Gastroesophageal sphincter (tissue), 4 donors: ENCODE data around the gene MAPK1. TPM values are rescaled to one million over a fixed set of nuclear protein-coding genes. Genes with fewer than 3 reads are reported as not detected.
"Not testable (repeated sequence)": the region's sequence is repeated elsewhere in the genome, so short reads cannot be mapped to it uniquely, and the experiment has no call there.

Source experiments
- ATAC-seq: fragments of 150-250 bp; one replicate; pipeline ENCODE4 v1.9.1; 2016; ENCODE audit warnings: mild to moderate bottlenecking, moderate library complexity
- H3K27ac ChIP-seq, 4 donors: fragments of 200-600 bp; sonication (generic) in 3 of 4; 1 replicate in 3 of 4; 2 replicates in 1 of 4; pipeline ENCODE4 v1.5.1; 2016 to 2019
- H3K27me3 ChIP-seq: fragments of 200-600 bp; sonication (generic); one replicate; pipeline ENCODE4 v1.5.1; 2019
- H3K36me3 ChIP-seq, 2 donors: fragments of 200-600 bp; sonication (generic); one replicate each; pipeline ENCODE4 v1.5.1; 2019; ENCODE audit warnings: control low read depth in 1 of 2
- H3K4me1 ChIP-seq, 3 donors: fragments of 200-600 bp; sonication (generic); 1 replicate in 2 of 3; 2 replicates in 1 of 3; pipeline ENCODE4 v1.5.1; 2016 to 2019; ENCODE audit warnings: control low read depth in 2 of 3
- H3K4me3 ChIP-seq, 2 donors: fragments of 200-600 bp; sonication (generic); one replicate each; pipeline ENCODE4 v1.5.1; 2019; ENCODE audit warnings: mild to moderate bottlenecking in 1 of 2, moderate library complexity in 1 of 2
- H3K9me3 ChIP-seq, 3 donors: fragments of 200-600 bp; sonication (generic); one replicate each; pipeline ENCODE4 v1.5.1; 2017 to 2019; ENCODE audit warnings: control low read depth in 2 of 3
- CTCF ChIP-seq, 4 experiments: fragments of 200-600 bp in 2 of 4; fragments of 450-650 bp in 2 of 4; sonication (generic) in 1 of 4; IDR thresholded peaks; one replicate each; pipeline ENCODE4 v1.5.1; 2017 to 2019; ENCODE audit warnings: antibody characterized with exemption in 4 of 4, mild to moderate bottlenecking in 2 of 4, moderate library complexity in 2 of 4
- EP300 ChIP-seq: sonication (generic); formaldehyde crosslinking; IDR thresholded peaks from one replicate; pipeline ENCODE4 v1.6.1; 2017; ENCODE audit warnings: antibody characterized with exemption, mild to moderate bottlenecking
- POLR2A ChIP-seq, 2 donors: fragments of 450-650 bp; IDR thresholded peaks; one replicate each; pipeline ENCODE4 v1.6.1; 2017; ENCODE audit warnings: antibody characterized with exemption in 2 of 2, mild to moderate bottlenecking in 2 of 2, moderate library complexity in 1 of 2
- POLR2AphosphoS5 ChIP-seq: sonication (generic); formaldehyde crosslinking; IDR thresholded peaks from one replicate; pipeline ENCODE4 v1.6.1; 2017; ENCODE audit warnings: antibody characterized with exemption
- WGBS, 2 donors: methylation state at CpG; one replicate each; pipeline ENCODE4 v1.1.5; 2018; ENCODE audit warnings: low coverage in 1 of 2; 5-methylcytosine and 5-hydroxymethylcytosine counted together
- total RNA-seq, 4 donors: library from RNA; depleted of rRNA; stranded (reverse); fragments of >200 nt; gene quantifications; one replicate each; pipeline ENCODE4 v1.1.0, GENCODE V29; 2016

Gene MAPK1
- total RNA-seq, 4 donors from 2014 or later: 40.3 to 70.8 (median 57.4) TPM

- Histone ChIP-seq H3K27me3 (no peaks in the 10 kb centered on the region), H3K36me3 (no peaks in the 10 kb centered on the region), H3K9me3 (no peaks in the 10 kb centered on the region), H3K4me1 (no peaks in the 10 kb centered on the region), H3K27ac (no peak overlapping the region), H3K4me3 (no peak overlapping the region)
- no peak for ATAC-seq
- WGBS, 2 donors: 25 to 33% methylated on average over 2 to 4 of the region's 4 CpGs
- no peak for TF ChIP-seq EP300
- no peak for TF ChIP-seq CTCF (IDR thresholded peaks at IDR 0.05)
- TF ChIP-seq POLR2A (IDR thresholded peaks at IDR 0.05): no peak
- no peak for TF ChIP-seq POLR2AphosphoS5
Observed at GRCh38 chr22:21876486-21877176, 9.2 kb upstream of the MAPK1 start.

- WGBS, 2 donors: 84 to 92% methylated on average over 2 to 3 of the region's 4 CpGs
- not testable (repeated sequence) for ATAC-seq, H3K9me3 ChIP-seq, H3K4me3 ChIP-seq, H3K27me3 ChIP-seq, H3K4me1 ChIP-seq, H3K27ac ChIP-seq, H3K36me3 ChIP-seq
Observed at GRCh38 chr22:21874953-21875352, 7.5 kb upstream of the MAPK1 start.

GRCh38 chr22:21873619-21874018 lies 6.2 kb upstream of the MAPK1 start:
- peaks cover 0 to 3% (median 0%) of the 10 kb centered on the region in 3 donors for H3K4me1 ChIP-seq
- no peaks in the 10 kb centered on the region for H3K36me3 ChIP-seq
- TF ChIP-seq POLR2AphosphoS5: no peak
- no peak for TF ChIP-seq CTCF (IDR thresholded peaks at IDR 0.05)
- TF ChIP-seq EP300: no peak
- TF ChIP-seq POLR2A (IDR thresholded peaks at IDR 0.05): no peak
- no peak overlapping the region for H3K4me3 ChIP-seq
- no peaks in the 10 kb centered on the region for H3K27me3 ChIP-seq
- WGBS, 2 donors: 96 to 100% methylated on average over 3 to 7 of the region's 7 CpGs
- no peak overlapping the region for H3K27ac ChIP-seq
- no peak for ATAC-seq
- H3K9me3 ChIP-seq: no peaks in the 10 kb centered on the region

GRCh38 chr22:21872741-21873140 lies 5.3 kb upstream of the MAPK1 start:
- not testable (repeated sequence) for ATAC-seq, H3K36me3 ChIP-seq, H3K4me3 ChIP-seq, H3K9me3 ChIP-seq, H3K27ac ChIP-seq, H3K27me3 ChIP-seq
- 90% methylated on average over 2 of the region's 4 CpGs; no CpG with 5 or more reads in 1 of the 2 donors for WGBS, 2 donors
- peaks cover 0 to 11% (median 4%) of the 10 kb centered on the region in 3 donors for H3K4me1 ChIP-seq

GRCh38 chr22:21868651-21869050 lies 1.2 kb upstream of the MAPK1 start:
- whole genome bisulfite sequencing, 2 donors: 79 to 90% methylated on average over 5 to 7 of the region's 7 CpGs
- H3K4me3 ChIP-seq: no peak overlapping the region

More at GRCh38 chr22:21868651-21869050, 1.2 kb upstream of the MAPK1 start:
- no peak for ATAC-seq
- TF ChIP-seq EP300 (no peak), POLR2AphosphoS5 (no peak), CTCF (IDR thresholded peaks at IDR 0.05) (no peak), POLR2A (IDR thresholded peaks at IDR 0.05) (no peak)
- Histone ChIP-seq H3K27ac (no peak overlapping the region), H3K9me3 (no peaks in the 10 kb centered on the region), H3K4me1 (peaks cover 0 to 37% (median 19%) of the 10 kb centered on the region in 3 donors), H3K36me3 (no peaks in the 10 kb centered on the region), H3K27me3 (no peaks in the 10 kb centered on the region)
